OCI-M2 (cell line): Measurements from ENCODE around the gene ATP5PD.
"Not testable (repeated sequence)": the region's sequence is repeated elsewhere in the genome, so short reads cannot be mapped to it uniquely, and the experiment has no call there.

Experiments
- DNase-seq: peaks from one replicate; lab custom pipeline; 2025; ENCODE audit not compliant: unreplicated experiment; lab: John Stamatoyannopoulos, UW

The ATP5PD gene

GRCh38 chr17:75077496-75078283, 30.9 kb upstream of the ATP5PD start:
- no peak for DNase-seq

- no peak for DNase-seq
These were observed 30.3 kb upstream of the ATP5PD start for GRCh38 chr17:75077072-75077495.

- no peak for DNase-seq
These were observed 29.0 kb upstream of the ATP5PD start for GRCh38 chr17:75075597-75076336.

- DNase-seq = no peak
These were observed 27.8 kb upstream of the ATP5PD start for GRCh38 chr17:75074532-75074931.

- DNase-seq = no peak
These were observed 26.9 kb upstream of the ATP5PD start for GRCh38 chr17:75073618-75074047.

- DNase-seq = not testable (repeated sequence)
These were observed 26.1 kb upstream of the ATP5PD start for GRCh38 chr17:75072909-75073308.

GRCh38 chr17:75071478-75072271, 24.9 kb upstream of the ATP5PD start:
- DNase-seq = not testable (repeated sequence)

GRCh38 chr17:75069783-75070182, 23.0 kb upstream of the ATP5PD start:
- DNase-seq = no peak

- DNase-seq = no peak
These were observed 22.0 kb upstream of the ATP5PD start for GRCh38 chr17:75068750-75069149.

GRCh38 chr17:75067856-75068255, 21.1 kb upstream of the ATP5PD start:
- no peak for DNase-seq

GRCh38 chr17:75065562-75066151, 18.9 kb upstream of the ATP5PD start:
- no peak for DNase-seq

- no peak for DNase-seq
These were observed 18.2 kb upstream of the ATP5PD start for GRCh38 chr17:75064867-75065561.

GRCh38 chr17:75064460-75064859, 17.7 kb upstream of the ATP5PD start:
- no peak for DNase-seq

GRCh38 chr17:75064040-75064439, 17.3 kb upstream of the ATP5PD start:
- DNase-seq = no peak

- DNase-seq = no peak
These were observed 16.9 kb upstream of the ATP5PD start for GRCh38 chr17:75063626-75064025.

- no peak for DNase-seq
These were observed 16.4 kb upstream of the ATP5PD start for GRCh38 chr17:75063201-75063600.

GRCh38 chr17:75061618-75062017, 14.8 kb upstream of the ATP5PD start:
- DNase-seq = no peak

- no peak for DNase-seq
These were observed 14.3 kb upstream of the ATP5PD start for GRCh38 chr17:75061055-75061438.

- DNase-seq = no peak
These were observed 13.8 kb upstream of the ATP5PD start for GRCh38 chr17:75060434-75061054.
